PC-9 (cell line): ENCODE results near the gene LIPG.

Experiments used
- EZH2 ChIP-seq: fragments of 200-600 bp; sonication (generic); IDR thresholded peaks from 2 replicates; pipeline ENCODE4 v1.8.0; 2017; ENCODE audit warnings: antibody characterized with exemption, low read depth
- TF ChIP-seq, protein P1 (sequence below): fragments of 200-600 bp; sonication (generic); conservative IDR thresholded peaks from 2 replicates; pipeline ENCODE4 v1.6.1; 2017; ENCODE audit warnings: mixed run types, antibody characterized with exemption, mild to moderate bottlenecking, moderate library complexity

DNA sequence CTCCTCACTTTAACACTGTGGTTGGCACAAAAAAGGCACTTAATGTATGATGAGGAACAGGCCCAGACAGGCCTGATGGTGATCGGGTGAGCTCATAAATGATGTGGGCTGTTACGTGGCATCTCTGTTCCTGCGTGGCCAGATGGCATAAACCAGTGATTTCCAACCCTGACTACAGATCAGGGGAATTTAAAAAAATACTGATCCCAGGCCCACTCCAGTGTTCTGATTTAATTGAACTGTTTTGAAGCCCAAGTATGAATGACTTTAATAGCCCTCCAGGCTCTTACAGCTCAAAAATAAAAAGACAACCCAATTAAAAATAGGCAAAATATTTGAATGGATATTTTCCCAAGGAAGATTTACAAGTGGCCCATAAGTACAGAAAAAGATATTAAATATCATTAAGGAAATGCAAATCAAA, 48.2 kb downstream of the LIPG start:
- TF ChIP-seq, protein P1, sequence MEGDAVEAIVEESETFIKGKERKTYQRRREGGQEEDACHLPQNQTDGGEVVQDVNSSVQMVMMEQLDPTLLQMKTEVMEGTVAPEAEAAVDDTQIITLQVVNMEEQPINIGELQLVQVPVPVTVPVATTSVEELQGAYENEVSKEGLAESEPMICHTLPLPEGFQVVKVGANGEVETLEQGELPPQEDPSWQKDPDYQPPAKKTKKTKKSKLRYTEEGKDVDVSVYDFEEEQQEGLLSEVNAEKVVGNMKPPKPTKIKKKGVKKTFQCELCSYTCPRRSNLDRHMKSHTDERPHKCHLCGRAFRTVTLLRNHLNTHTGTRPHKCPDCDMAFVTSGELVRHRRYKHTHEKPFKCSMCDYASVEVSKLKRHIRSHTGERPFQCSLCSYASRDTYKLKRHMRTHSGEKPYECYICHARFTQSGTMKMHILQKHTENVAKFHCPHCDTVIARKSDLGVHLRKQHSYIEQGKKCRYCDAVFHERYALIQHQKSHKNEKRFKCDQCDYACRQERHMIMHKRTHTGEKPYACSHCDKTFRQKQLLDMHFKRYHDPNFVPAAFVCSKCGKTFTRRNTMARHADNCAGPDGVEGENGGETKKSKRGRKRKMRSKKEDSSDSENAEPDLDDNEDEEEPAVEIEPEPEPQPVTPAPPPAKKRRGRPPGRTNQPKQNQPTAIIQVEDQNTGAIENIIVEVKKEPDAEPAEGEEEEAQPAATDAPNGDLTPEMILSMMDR, result no peak
- no peak for TF ChIP-seq EZH2
